HG03175 (cell line): ENCODE measurements around the gene PRDM16.

Experiments used
- ATAC-seq: cut with Tn5 transposase; IDR thresholded peaks from one replicate; pipeline ENCODE4 v1.9.1; 2021; ENCODE audit warnings: mild to moderate bottlenecking, moderate library complexity; ENCODE audit not compliant: unreplicated experiment

PRDM16 gene

GRCh38 chr1:3289502-3289901 is 220.5 kb downstream of the PRDM16 start:
- ATAC-seq: no peak

DNA sequence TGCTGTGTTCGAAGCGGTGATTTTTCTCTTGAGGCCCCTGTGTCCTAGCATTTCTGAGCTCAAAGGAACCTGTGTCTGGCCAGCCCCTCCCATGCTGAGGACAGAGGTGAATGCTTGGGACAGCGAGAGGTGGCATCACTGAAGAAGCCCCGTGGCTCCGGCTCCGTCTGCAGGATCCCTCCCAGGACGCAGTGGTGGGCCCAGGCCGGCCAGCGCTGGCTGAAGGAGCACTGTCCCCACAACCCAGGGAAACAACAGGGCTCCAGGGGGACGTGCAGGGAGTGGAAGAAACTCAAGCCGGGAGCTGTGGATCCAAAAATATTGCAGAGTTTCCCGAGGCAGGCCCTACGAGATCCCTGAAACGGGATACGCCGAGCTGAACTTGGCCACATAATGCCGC is 221.4 kb downstream of the PRDM16 start:
- ATAC-seq: no peak

DNA sequence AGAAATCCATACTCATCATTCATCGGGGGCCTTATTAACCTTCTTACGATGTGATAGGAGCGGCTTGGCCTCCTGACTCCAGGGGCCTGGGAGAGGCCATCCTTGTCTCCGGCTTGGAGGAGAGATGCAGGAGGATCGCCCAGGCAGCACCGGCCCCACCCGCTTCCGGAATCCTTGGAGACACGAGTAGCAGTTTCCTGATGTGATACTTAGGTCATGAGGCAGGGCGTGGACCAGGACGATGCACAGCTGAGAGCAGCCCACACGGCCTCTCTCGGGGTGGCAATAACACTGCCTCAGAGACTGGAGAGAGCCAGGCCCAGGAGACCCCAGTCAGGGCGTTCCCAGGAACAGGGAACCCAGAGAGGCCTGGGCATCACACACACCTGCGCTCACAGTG is 221.9 kb downstream of the PRDM16 start:
- no peak for ATAC-seq

DNA sequence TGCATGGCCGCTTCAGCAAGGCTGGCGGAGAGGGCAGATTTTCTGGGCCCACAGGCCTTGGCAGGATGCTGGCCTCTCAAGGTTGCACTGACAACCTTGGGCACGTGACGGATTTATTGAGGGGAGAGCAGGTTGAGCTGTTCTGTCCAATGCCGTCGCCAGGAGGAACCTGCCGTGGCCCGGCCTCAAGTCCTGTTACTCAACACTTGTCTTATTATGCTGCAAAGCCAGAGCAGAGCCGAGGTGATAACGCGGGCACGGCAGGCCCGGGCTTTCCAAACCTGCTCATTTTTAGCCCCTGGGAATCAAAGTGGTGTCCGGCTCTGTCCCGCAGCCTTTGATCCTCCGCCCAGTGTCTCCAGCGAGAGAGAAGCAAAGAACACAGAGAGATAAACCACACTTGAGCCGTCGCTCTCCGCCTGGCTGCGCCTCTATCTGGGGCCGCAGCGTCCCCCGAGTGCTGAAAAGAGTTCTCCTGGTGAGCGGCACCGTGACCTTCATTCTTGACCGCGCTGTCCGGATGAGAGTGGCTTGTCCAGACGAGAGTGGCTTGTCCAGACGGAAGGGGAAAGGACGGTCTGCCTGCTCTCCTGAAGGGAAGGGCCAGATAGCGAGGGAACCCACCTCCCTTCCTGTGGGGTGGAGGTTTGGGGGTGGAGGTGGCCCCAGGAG is 223.2 kb downstream of the PRDM16 start:
- ATAC-seq: no peak

GRCh38 chr1:3292868-3293562 is 224.0 kb downstream of the PRDM16 start:
- no peak for ATAC-seq

GRCh38 chr1:3293563-3294080 is 224.6 kb downstream of the PRDM16 start:
- no peak for ATAC-seq

GRCh38 chr1:3294450-3294849 is 225.4 kb downstream of the PRDM16 start:
- ATAC-seq: no peak

DNA sequence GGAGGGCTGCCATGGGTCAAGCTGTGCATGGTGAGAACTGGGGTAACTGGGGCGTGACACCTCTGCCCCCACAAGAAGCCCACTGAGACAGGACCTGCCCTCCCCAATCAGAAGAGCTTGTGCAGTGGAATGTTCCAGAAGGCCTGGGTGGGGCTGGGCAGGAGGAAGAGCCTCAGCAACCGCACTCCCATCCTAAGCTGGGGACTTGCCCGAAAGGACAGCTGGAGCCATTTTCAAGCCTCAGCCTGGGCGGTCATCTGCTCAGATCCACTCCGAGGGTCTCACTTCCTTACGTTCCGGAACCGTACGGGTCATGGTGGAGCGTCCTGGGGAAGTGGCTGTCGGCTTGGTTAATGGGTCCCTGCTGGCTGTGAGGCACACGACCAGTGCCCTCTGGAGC is 226.8 kb downstream of the PRDM16 start:
- ATAC-seq: no peak

- no peak for ATAC-seq
Measured at GRCh38 chr1:3296326-3296725, 227.3 kb downstream of the PRDM16 start.

GRCh38 chr1:3296826-3297225 is 227.8 kb downstream of the PRDM16 start:
- no peak for ATAC-seq

GRCh38 chr1:3297756-3298155 is 228.8 kb downstream of the PRDM16 start:
- ATAC-seq: no peak

- no peak for ATAC-seq
Measured at GRCh38 chr1:3298197-3298596, 229.2 kb downstream of the PRDM16 start.

DNA sequence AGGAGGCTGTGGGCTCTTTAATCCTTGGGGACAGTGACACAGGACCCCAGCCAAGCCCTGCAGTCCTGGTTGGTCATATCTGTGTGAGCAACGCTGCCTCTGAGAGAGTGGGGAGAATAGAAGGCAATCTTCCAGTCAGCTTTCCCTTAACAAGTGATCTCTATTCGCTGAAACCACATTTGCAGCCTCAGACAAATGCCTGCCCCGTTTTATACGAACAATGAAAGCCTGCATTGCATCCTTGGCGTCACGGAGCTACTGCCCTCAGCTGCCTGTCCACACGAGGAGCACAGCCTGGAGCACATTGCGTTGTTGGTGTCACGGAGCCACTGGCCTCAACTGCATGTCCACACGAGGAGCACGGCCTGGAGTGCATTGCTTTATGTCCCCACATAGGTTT is 235.2 kb downstream of the PRDM16 start:
- no peak for ATAC-seq

GRCh38 chr1:3304692-3305091 is 235.7 kb downstream of the PRDM16 start:
- ATAC-seq: no peak

DNA sequence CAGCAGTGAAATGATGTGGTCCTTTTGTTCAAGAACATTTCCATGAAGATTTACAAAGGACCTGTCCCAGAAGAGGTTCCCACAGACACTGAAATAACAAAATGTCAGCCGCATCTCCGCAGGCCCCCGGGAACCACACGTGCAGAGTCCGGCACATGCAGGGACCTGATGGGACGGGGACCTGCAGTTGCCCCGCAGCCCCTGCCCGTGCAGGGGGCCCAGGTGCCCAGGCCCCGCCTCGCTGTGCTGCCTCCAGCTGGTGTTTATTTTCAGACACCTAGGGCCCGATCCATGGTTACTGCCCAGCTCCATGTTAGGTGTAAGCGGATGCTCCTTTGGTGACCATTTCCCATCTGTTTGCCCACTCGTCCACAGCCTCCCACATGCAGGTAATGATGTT is 236.2 kb downstream of the PRDM16 start:
- no peak for ATAC-seq

GRCh38 chr1:3306583-3307291 is 237.7 kb downstream of the PRDM16 start:
- no peak for ATAC-seq

DNA sequence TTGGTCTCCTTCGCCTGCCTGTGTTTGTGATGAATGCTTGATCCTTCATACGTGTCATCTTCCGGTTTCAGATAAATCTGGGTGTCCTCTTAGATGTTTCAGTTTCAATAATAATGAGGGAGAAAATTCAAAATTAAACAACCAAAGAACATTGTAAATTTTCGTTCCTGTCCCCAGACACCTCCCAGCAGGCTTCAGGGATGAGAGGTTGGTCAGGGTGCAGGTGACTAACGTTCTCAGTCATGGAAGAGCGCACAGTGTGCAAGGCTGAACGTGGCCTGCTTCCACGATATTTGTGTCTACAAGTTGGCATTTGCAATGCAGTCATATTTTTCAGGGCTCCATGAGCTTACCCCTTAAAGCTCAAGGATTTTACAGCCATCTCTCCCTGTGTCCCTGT is 238.4 kb downstream of the PRDM16 start:
- ATAC-seq: no peak

DNA sequence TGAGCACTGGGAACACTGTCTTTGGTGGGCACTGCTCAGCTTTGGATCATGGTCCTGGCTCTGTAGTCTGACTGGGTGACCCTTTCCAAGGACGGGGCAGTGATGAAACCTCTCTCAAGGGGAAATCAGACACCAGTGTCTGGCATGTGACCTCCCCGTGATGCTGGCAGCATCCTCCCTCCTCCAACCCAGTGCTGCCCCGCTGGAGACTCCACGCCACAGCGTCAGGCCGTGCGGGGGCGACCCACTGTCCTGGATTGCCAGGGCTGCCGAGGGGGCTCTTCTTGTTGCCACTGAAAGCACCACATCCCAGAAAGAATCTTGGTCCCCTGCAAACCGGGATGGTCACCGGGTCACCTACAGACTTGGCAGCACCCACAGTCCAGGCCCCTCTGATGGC is 239.1 kb downstream of the PRDM16 start:
- no peak for ATAC-seq

GRCh38 chr1:3310718-3311400 is 241.9 kb downstream of the PRDM16 start:
- ATAC-seq: no peak

DNA sequence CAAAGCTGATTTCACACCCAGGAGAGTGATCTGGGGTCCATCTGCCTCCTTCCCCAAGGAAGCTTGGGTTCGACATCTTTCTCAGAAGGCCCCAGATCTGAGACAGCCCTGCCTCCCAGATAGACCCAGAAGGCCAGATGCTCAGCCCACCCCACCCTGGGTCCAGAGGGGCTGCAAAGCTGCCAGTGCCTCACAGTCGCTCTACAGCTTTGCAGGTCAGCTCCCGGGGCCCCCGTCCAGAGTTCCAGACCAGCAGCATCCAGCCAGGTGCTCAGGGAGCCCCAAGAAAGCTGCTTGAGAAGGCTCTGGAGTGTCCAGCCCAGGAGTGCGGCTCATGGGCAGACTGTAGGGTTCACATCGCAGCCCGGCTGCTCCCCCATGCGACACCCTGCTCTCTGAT is 242.7 kb downstream of the PRDM16 start:
- no peak for ATAC-seq

GRCh38 chr1:3312310-3312897 is 243.4 kb downstream of the PRDM16 start:
- no peak for ATAC-seq
